H1 (cell line): ENCODE data around the gene SLPI. TPM values are rescaled to one million over a fixed set of nuclear protein-coding genes. Genes with fewer than 3 reads are reported as not detected.

Experiments used
- CTCF ChIA-PET: fragments of 300-600 bp; sonication (Branson Sonifier 250); formaldehyde crosslinking; loops from one replicate; lab custom pipeline; 2021; ENCODE audit not compliant: partially characterized antibody; lab: Charles Lee
- POLR2A ChIA-PET: fragments of 300-600 bp; sonication (Branson Sonifier 250); formaldehyde crosslinking; loops from one replicate; lab custom pipeline; 2021; ENCODE audit warnings: inconsistent platforms; ENCODE audit not compliant: partially characterized antibody; lab: Charles Lee
- DNase-seq, 2 experiments: peaks; one replicate each; pipeline versions ENCODE4 v3.0.0 to v3.0.0-alpha.2; 2010 to 2022; ENCODE audit warnings: low spot score in 2 of 2, low read depth in 1 of 2, mixed read lengths in 1 of 2
- FAIRE-seq: peaks from 2 replicates; lab custom pipeline; 2011; peaks lifted over from hg19 to GRCh38; lab: Jason Lieb, UNC
- H2AFZ ChIP-seq: 2 replicates; pipeline ENCODE4 v1.8.1; 2012; ENCODE audit warnings: low read length, inconsistent platforms
- H2AK5ac ChIP-seq: 2 replicates; pipeline ENCODE4 v1.6.1; 2013; ENCODE audit warnings: low read depth, low read length
- H2BK120ac ChIP-seq: replicated peaks from 2 replicates; pipeline ENCODE3; 2013; ENCODE audit warnings: low read depth, low read length, inconsistent platforms
- H2BK12ac ChIP-seq: 2 replicates; pipeline ENCODE4 v1.6.1; 2013; ENCODE audit warnings: low read depth, low read length
- H2BK15ac ChIP-seq: 2 replicates; pipeline ENCODE4 v1.6.1; 2013; ENCODE audit warnings: low read length
- H2BK20ac ChIP-seq: 2 replicates; pipeline ENCODE4 v1.6.1; 2013; ENCODE audit warnings: low read length
- H2BK5ac ChIP-seq: 2 replicates; pipeline ENCODE4 v1.6.1; 2013; ENCODE audit warnings: low read depth, low read length
- H3K14ac ChIP-seq: 2 replicates; pipeline ENCODE4 v1.6.1; 2013; ENCODE audit warnings: inconsistent platforms; ENCODE audit not compliant: insufficient read length
- H3K18ac ChIP-seq: 2 replicates; pipeline ENCODE4 v1.6.1; 2013; ENCODE audit warnings: low read length; ENCODE audit errors: extremely low read depth
- H3K23ac ChIP-seq: 2 replicates; pipeline ENCODE4 v1.6.1; 2013; ENCODE audit warnings: inconsistent platforms; ENCODE audit not compliant: insufficient read length
- H3K23me2 ChIP-seq: 2 replicates; pipeline ENCODE4 v1.6.1; 2013; ENCODE audit warnings: low read depth, low read length
- H3K27ac ChIP-seq: 2 replicates; pipeline ENCODE4 v1.6.1; 2011; ENCODE audit warnings: low read depth, low read length, inconsistent platforms
- H3K27me3 ChIP-seq, 4 experiments: replicated peaks in 1 of 4; 1 replicate in 1 of 4; 2 replicates in 3 of 4; pipeline versions ENCODE4 v1.6.1 to v1.8.1; 2011 to 2013; ENCODE audit warnings: low read length in 3 of 4, mild to moderate bottlenecking in 3 of 4, inconsistent platforms in 2 of 4, mixed read lengths in 2 of 4, moderate library complexity in 1 of 4; ENCODE audit not compliant: control insufficient read depth in 3 of 4, insufficient read depth in 3 of 4; ENCODE audit errors: extremely low read depth in 1 of 4
- H3K36me3 ChIP-seq, 4 experiments: 2 replicates each; pipeline versions ENCODE4 v1.6.1 to v1.8.1; 2011 to 2013; ENCODE audit warnings: mild to moderate bottlenecking in 4 of 4, low read length in 3 of 4, moderate library complexity in 2 of 4, control low read depth in 1 of 4, inconsistent platforms in 1 of 4; ENCODE audit not compliant: insufficient read depth in 4 of 4, control insufficient read depth in 2 of 4
- H3K4ac ChIP-seq: replicated peaks from 2 replicates; pipeline ENCODE3; 2013; ENCODE audit warnings: low read length, low read depth, mixed read lengths, inconsistent platforms; ENCODE audit not compliant: insufficient read length
- H3K4me1 ChIP-seq, 4 experiments: replicated peaks in 1 of 4; 1 replicate in 1 of 4; 2 replicates in 3 of 4; pipeline versions ENCODE4 v1.6.1 to v1.8.1; 2011 to 2013; ENCODE audit warnings: low read length in 3 of 4, inconsistent platforms in 2 of 4, mixed read lengths in 1 of 4; ENCODE audit not compliant: insufficient read depth in 4 of 4, control insufficient read depth in 3 of 4
- H3K4me2 ChIP-seq, 2 experiments: 2 replicates each; pipeline versions ENCODE4 v1.6.1 to v1.8.1; 2011 to 2013; ENCODE audit warnings: low read depth in 2 of 2, low read length in 2 of 2, control low read depth in 1 of 2, inconsistent platforms in 1 of 2, mild to moderate bottlenecking in 1 of 2; ENCODE audit not compliant: insufficient read depth in 1 of 2
- H3K4me3 ChIP-seq, 4 experiments: fragments of 200-600, 300-600 bp in 1 of 4; sonication (generic), shearing (Covaris generic), sonication (Bioruptor Twin) in 1 of 4; 2 replicates each; pipeline versions ENCODE4 v1.5.1 to v1.8.1; 2011 to 2016; ENCODE audit warnings: low read length in 4 of 4, low read depth in 3 of 4, control low read depth in 2 of 4, inconsistent platforms in 2 of 4, mild to moderate bottlenecking in 2 of 4, mixed read lengths in 1 of 4, moderate library complexity in 1 of 4; ENCODE audit not compliant: insufficient read depth in 2 of 4; ENCODE audit errors: extremely low read depth in 1 of 4
- H3K56ac ChIP-seq: replicated peaks from 2 replicates; pipeline ENCODE3; 2013; ENCODE audit warnings: low read depth, mild to moderate bottlenecking, mixed read lengths, low read length, inconsistent platforms; ENCODE audit not compliant: insufficient read length
- H3K79me1 ChIP-seq: 2 replicates; pipeline ENCODE4 v1.6.1; 2013; ENCODE audit warnings: low read depth, low read length, control low read depth
- H3K79me2 ChIP-seq, 2 experiments: 2 replicates each; pipeline versions ENCODE4 v1.6.1 to v1.8.1; 2012 to 2013; ENCODE audit warnings: low read length in 2 of 2, mild to moderate bottlenecking in 2 of 2, inconsistent platforms in 1 of 2; ENCODE audit not compliant: insufficient read depth in 2 of 2, control insufficient read depth in 1 of 2
- H3K9ac ChIP-seq, 4 experiments: replicated peaks in 1 of 4; 1 replicate in 1 of 4; 2 replicates in 3 of 4; pipeline versions ENCODE4 v1.6.1 to v1.8.1; 2011 to 2013; ENCODE audit warnings: low read depth in 3 of 4, low read length in 3 of 4, control low read depth in 2 of 4, mild to moderate bottlenecking in 2 of 4, moderate library complexity in 2 of 4, inconsistent platforms in 1 of 4; ENCODE audit errors: extremely low read depth in 1 of 4
- H3K9me3 ChIP-seq, 2 experiments: 2 replicates each; pipeline versions ENCODE4 v1.6.1 to v1.8.1; 2012 to 2013; ENCODE audit warnings: mild to moderate bottlenecking in 2 of 2, moderate library complexity in 2 of 2, control low read depth in 1 of 2, inconsistent platforms in 1 of 2, low read depth in 1 of 2, low read length in 1 of 2, mixed read lengths in 1 of 2; ENCODE audit not compliant: insufficient read depth in 2 of 2
- H4K20me1 ChIP-seq, 2 experiments: replicated peaks in 1 of 2; 2 replicates each; pipeline versions ENCODE3 to v1.8.1; 2011 to 2013; ENCODE audit warnings: inconsistent platforms in 2 of 2, low read length in 2 of 2, mild to moderate bottlenecking in 1 of 2; ENCODE audit not compliant: insufficient read depth in 2 of 2, control insufficient read depth in 1 of 2
- H4K5ac ChIP-seq: 2 replicates; pipeline ENCODE4 v1.6.1; 2013; ENCODE audit warnings: low read length, low read depth, mixed read lengths, inconsistent platforms; ENCODE audit not compliant: insufficient read length
- H4K8ac ChIP-seq: 2 replicates; pipeline ENCODE4 v1.8.0; 2013; ENCODE audit warnings: mild to moderate bottlenecking, moderate library complexity, low read length, inconsistent platforms; ENCODE audit not compliant: insufficient read depth; ENCODE audit errors: extremely low read depth
- H4K91ac ChIP-seq: replicated peaks from 2 replicates; pipeline ENCODE3; 2013; ENCODE audit warnings: low read length, mixed read lengths, inconsistent platforms; ENCODE audit not compliant: insufficient read length
- BACH1 ChIP-seq: IDR thresholded peaks from 2 replicates; pipeline ENCODE4 v1.6.1; 2012; ENCODE audit warnings: low read length, improper control_type of control experiment
- CBX5 ChIP-seq: fragments of 300-800, 300-1000 bp; sonication (generic); IDR thresholded peaks from 2 replicates; pipeline ENCODE4 v1.7.1; 2016; ENCODE audit warnings: antibody characterized with exemption, low read length, low read depth
- CHD1 ChIP-seq: IDR thresholded peaks from 2 replicates; pipeline ENCODE4 v1.6.1; 2012; ENCODE audit warnings: low read depth, low read length, improper control_type of control experiment
- EP300 ChIP-seq, 2 experiments: IDR thresholded peaks; 1 replicate in 1 of 2; 2 replicates in 1 of 2; pipeline ENCODE4 v1.6.1; 2011 to 2012; ENCODE audit warnings: low read depth in 2 of 2, low read length in 2 of 2, mild to moderate bottlenecking in 2 of 2, borderline replicate concordance in 1 of 2, inconsistent platforms in 1 of 2, moderate library complexity in 1 of 2
- MAFK ChIP-seq: IDR thresholded peaks from 2 replicates; pipeline ENCODE4 v1.6.1; 2012; ENCODE audit warnings: low read depth, mild to moderate bottlenecking, improper control_type of control experiment, low read length
- NRF1 ChIP-seq: IDR thresholded peaks from 2 replicates; pipeline ENCODE4 v1.6.1; 2011; ENCODE audit warnings: mild to moderate bottlenecking, low read depth, low read length, improper control_type of control experiment
- RFX5 ChIP-seq: IDR thresholded peaks from 2 replicates; pipeline ENCODE4 v1.6.1; 2011; ENCODE audit warnings: low read depth, low read length, improper control_type of control experiment, borderline replicate concordance
- SIN3A ChIP-seq, 2 experiments: IDR thresholded peaks in 1 of 2; conservative IDR thresholded peaks in 1 of 2; 2 replicates each; pipeline ENCODE4 v1.6.1; 2011 to 2012; ENCODE audit warnings: low read length in 2 of 2, improper control_type of control experiment in 1 of 2, low read depth in 1 of 2, mild to moderate bottlenecking in 1 of 2
- SIRT6 ChIP-seq: IDR thresholded peaks from one replicate; pipeline ENCODE4 v1.7.1; 2012; ENCODE audit warnings: low read length, inconsistent platforms
- SIX5 ChIP-seq: IDR thresholded peaks from 2 replicates; pipeline ENCODE4 v1.6.1; 2011; ENCODE audit warnings: mild to moderate bottlenecking, low read depth, low read length
- SP1 ChIP-seq: IDR thresholded peaks from 2 replicates; pipeline ENCODE4 v1.6.1; 2011; ENCODE audit warnings: low read depth, low read length
- TAF7 ChIP-seq: optimal IDR thresholded peaks from 2 replicates; pipeline ENCODE3; 2011; ENCODE audit warnings: low read depth, mild to moderate bottlenecking, inconsistent platforms, low read length, moderate library complexity, borderline replicate concordance
- WGBS, 2 experiments: shearing (Covaris generic) in 1 of 2; methylation state at CpG; one replicate each; pipeline versions ENCODE4 v1.1.6 to v1.1.7; 2013 to 2015; ENCODE audit warnings: low lambda C conversion rate in 2 of 2, mixed read lengths in 2 of 2, inconsistent platforms in 1 of 2, low coverage in 1 of 2, missing lambda C conversion rate in 1 of 2; ENCODE audit not compliant: insufficient replicate concordance in 2 of 2, insufficient coverage in 1 of 2, insufficient read length in 1 of 2; ENCODE audit errors: extremely low coverage in 1 of 2, missing lambda C conversion rate in 1 of 2; 5-methylcytosine and 5-hydroxymethylcytosine counted together
- polyA plus RNA-seq, 7 experiments: library from polyadenylated mRNA; depleted of rRNA in 3 of 7; stranded (reverse) in 5 of 7; unstranded in 2 of 7; fragments of >200 nt in 5 of 7; fragments of 200-250 nt in 2 of 7; gene quantifications; 1 replicate in 5 of 7; 2 replicates in 1 of 7; 4 replicates in 1 of 7; pipeline versions ENCODE4 v1.2.1 to v1.2.3, GENCODE V29; 2011 to 2013; ENCODE audit warnings: missing spikeins in 2 of 7, mixed read lengths in 2 of 7
- total RNA-seq: library from RNA; stranded (reverse); fragmentation: NEBNext Ultra II Directional; extraction: Animal tissue kit (Norgen Biotek cat#: 25700); gene quantifications from 2 replicates; pipeline ENCODE4 v1.2.1, GENCODE V29; 2021
- TF ChIP-seq, protein P1 (sequence below): IDR thresholded peaks from 2 replicates; pipeline ENCODE4 v1.6.1; 2011; ENCODE audit warnings: low read depth, mild to moderate bottlenecking, low read length; ENCODE audit not compliant: insufficient read depth

Gene SLPI
- total and polyA plus RNA-seq, 2 of the 8 experiments (the other 6 are each of a cell fraction or from before 2014, with no cell fraction given): not detected

DNA sequence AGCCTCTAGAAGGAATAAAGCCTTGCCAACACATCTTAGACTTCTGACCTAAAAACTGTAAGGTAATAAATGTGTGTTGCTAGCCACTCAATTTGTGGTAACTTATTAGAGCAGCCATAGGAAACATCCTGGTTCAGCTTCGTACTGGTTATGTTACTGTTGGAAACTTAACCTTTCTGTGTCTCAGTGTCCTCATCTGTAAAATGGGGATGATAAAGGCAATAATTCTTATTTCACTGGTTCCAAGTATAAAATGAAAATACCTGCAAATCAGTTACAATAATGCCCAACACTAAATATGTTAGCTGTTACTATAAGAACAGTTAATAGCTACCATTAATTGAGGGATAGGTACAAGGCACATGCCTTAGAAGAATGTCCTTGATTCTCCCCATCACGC lies 38.0 kb upstream of the SLPI start:
- Histone ChIP-seq H3K36me3 (0 out of 8 replicates have a peak, but pooled peaks cover 0 to 3% (median 0%) of the 10 kb centered on the region in 4 experiments), H4K91ac (no peak overlapping the region), H3K23ac (no peak overlapping the region), H3K9me3 (peaks cover 8 to 12% of the 10 kb centered on the region in 2 experiments), H2BK20ac (no peak overlapping the region), H3K4me3 (no peak overlapping the region), H3K4me1 (peaks cover 0 to 3% (median 0%) of the 10 kb centered on the region in 4 experiments; a peak in 3 of 7 replicates), H4K20me1 (no peaks in the 10 kb centered on the region), H2BK12ac (no peak overlapping the region), H4K5ac (no peak overlapping the region), H2BK15ac (no peak overlapping the region), H3K4me2 (peak overlapping the region; percentile 65 to 71; a peak in 2 of 4 replicates), H3K14ac (no peak overlapping the region), H3K4ac (no peak overlapping the region), H3K27ac (no peak overlapping the region), H3K56ac (no peak overlapping the region), H2AFZ (0 out of 2 replicates have a peak overlapping the region, but pooled peaks have one; percentile 43), H3K79me2 (no peaks in the 10 kb centered on the region), H2BK5ac (no peak overlapping the region), H4K8ac (no peak overlapping the region), H3K9ac (no peak overlapping the region), H2AK5ac (no peak overlapping the region), H3K27me3 (peaks cover 0 to 20% (median 11%) of the 10 kb centered on the region in 4 experiments; a peak in 6 of 7 replicates), H2BK120ac (no peak overlapping the region), H3K18ac (no peak overlapping the region), H3K79me1 (no peaks in the 10 kb centered on the region), H3K23me2 (peaks cover 7% of the 10 kb centered on the region; the same call in 1 of the 2 replicates)
- ChIA-PET CTCF (interaction anchor here (0.6 to 6.2 kb wide), 26 partner anchors 9 to 286 kb away, joined by 3 to 104 read pairs (median 9); partner anchors contain the start of genes MATN4, PIGT, RBPJL and SLPI), POLR2A (interaction anchor here (1.1 to 3.1 kb wide), 2 partner anchors 11 to 13 kb away, joined by 5 to 18 read pairs; no protein-coding TSS in a partner anchor)
- FAIRE-seq (no peak), DNase-seq (no peak)
- whole genome bisulfite sequencing, 2 experiments: 96% methylated on average over 2 of the region's 2 CpGs; no CpG with 5 or more reads in 1 of the 2 experiments
- TF ChIP-seq NRF1 (no peak), RFX5 (no peak), CHD1 (no peak), EP300 (IDR thresholded peaks at IDR 0.05; ENCODE audit: borderline replicate concordance in 1 of 2, low read depth in 2 of 2, low read length in 2 of 2) (no peak), TAF7 (no peak), BACH1 (no peak), SP1 (no peak), SIX5 (no peak), CBX5 (no peak), SIRT6 (no peak), MAFK (no peak), SIN3A (conservative IDR thresholded peaks at IDR 0.05 in 1 of 2, IDR thresholded peaks at IDR 0.05 in 1 of 2; ENCODE audit: low read depth in 1 of 2, low read length in 2 of 2) (no peak)
- TF ChIP-seq, protein P1, sequence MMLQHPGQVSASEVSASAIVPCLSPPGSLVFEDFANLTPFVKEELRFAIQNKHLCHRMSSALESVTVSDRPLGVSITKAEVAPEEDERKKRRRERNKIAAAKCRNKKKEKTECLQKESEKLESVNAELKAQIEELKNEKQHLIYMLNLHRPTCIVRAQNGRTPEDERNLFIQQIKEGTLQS: no peak
